T-helper 1 cell (primary cell): Measurements from ENCODE around the gene DDI2.
"Not testable (repeated sequence)": the region's sequence is repeated elsewhere in the genome, so short reads cannot be mapped to it uniquely, and the experiment has no call there.

ENCODE experiments used
- DNase-seq, 5 donors: peaks; one replicate each; pipeline ENCODE4 v3.0.0-alpha.2; 2012 to 2020

The DDI2 gene

GRCh38 chr1:15680561-15681348, 63.5 kb downstream of the DDI2 start:
- peak in 1 of 5 donors; percentile 42 for DNase-seq

GRCh38 chr1:15681349-15682292, 64.4 kb downstream of the DDI2 start:
- DNase-seq, result no peak

DNA sequence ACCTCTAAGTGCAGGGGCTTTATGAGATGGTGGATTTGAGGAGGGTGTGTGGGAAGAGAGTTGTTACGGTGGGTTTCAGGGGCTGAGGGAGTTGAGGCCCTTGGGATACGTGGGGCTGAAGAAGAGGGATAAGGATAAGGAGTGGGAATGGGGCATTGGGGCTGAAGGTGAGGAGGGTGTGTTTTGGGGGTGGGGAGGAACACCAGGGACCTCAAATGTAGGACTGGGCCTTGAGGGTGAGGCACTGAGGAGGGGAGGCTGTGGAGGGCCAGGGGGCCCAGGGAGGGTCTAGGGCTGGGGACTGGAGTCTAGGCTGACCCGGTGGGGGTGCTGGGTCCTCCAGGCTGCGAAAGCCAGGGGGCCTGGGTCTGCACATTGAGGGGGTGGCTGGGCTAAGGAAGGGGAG, 65.7 kb downstream of the DDI2 start:
- no peak for DNase-seq

DNA sequence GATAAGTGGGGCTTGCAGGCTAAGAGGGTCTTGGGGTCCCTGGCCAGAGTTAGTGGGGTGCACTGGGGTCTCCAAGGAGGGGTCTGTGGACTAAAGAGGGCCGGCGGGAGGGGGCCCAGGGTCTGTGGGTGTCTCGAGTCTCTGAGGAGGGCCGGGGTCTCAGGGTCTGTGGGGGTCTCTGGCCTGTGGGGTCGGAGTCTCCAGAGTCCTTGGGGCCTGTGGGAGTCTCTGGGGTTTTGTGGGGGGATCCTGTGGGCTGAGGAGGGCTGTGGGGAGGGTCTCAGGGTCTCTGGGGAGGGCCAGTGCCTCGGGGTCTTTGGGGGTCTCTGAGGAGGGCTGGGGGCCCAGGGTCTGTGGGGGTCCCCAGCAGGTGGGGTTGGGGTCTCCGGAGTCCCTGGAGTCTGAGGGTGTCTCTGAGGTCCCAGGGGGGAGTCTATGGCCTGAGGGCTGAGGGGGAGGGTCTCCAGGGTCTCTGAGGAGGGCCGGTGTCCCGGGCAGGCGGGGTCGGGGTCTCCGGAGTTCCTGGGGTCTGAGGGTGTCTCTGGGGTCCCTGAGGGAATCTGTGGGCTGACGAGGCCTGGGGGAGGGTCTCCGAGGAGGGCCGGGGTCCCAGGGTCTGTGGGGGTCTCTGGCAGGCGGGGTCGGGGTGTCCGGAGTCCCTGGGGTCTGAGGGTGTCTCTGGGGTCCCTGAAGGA, 66.2 kb downstream of the DDI2 start:
- no peak for DNase-seq

- peak in 3 of 5 donors; percentile 19 to 54 (median 50) for DNase-seq
Measured at GRCh38 chr1:15684042-15684461, 66.8 kb downstream of the DDI2 start, which contains the start of gene PLEKHM2. Gene PLEKHM2, plus strand, starts transcription at chr1:15684320. Its CDS starts 239 bp downstream, at chr1:15684559.

- peak in 4 of 5 donors; percentile 19 to 29 (median 24) for DNase-seq
Measured at GRCh38 chr1:15684468-15685291, 67.4 kb downstream of the DDI2 start.

- no peak for DNase-seq
Measured at GRCh38 chr1:15685820-15686219, 68.6 kb downstream of the DDI2 start.

GRCh38 chr1:15687446-15687845, 70.2 kb downstream of the DDI2 start:
- DNase-seq, result peak in 1 of 5 donors; percentile 40

- DNase-seq, result no peak
Measured at GRCh38 chr1:15690317-15690716, 73.1 kb downstream of the DDI2 start.

- DNase-seq, result no peak
Measured at GRCh38 chr1:15691434-15692032, 74.3 kb downstream of the DDI2 start.

- DNase-seq, result no peak
Measured at GRCh38 chr1:15692121-15692682, 74.9 kb downstream of the DDI2 start.

DNA sequence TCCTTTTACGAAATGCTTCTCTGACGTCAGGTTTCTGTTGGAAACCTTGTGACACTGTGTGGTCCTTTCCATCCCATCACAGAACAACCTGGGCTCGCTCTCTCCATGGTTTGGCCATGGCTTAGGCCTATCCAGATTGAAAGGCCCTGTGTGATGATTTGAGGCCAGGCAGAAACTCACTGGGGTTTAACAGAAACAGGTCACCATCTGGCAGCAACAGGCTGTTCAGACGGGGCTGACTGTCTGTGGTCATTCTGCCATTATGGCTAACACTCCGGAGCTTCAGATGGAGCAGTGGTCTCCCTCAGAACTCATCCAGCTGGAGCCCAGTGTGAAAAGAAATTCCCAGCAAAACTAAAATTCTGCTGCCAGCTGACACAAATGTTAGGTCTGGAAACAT, 76.1 kb downstream of the DDI2 start:
- no peak for DNase-seq

DNA sequence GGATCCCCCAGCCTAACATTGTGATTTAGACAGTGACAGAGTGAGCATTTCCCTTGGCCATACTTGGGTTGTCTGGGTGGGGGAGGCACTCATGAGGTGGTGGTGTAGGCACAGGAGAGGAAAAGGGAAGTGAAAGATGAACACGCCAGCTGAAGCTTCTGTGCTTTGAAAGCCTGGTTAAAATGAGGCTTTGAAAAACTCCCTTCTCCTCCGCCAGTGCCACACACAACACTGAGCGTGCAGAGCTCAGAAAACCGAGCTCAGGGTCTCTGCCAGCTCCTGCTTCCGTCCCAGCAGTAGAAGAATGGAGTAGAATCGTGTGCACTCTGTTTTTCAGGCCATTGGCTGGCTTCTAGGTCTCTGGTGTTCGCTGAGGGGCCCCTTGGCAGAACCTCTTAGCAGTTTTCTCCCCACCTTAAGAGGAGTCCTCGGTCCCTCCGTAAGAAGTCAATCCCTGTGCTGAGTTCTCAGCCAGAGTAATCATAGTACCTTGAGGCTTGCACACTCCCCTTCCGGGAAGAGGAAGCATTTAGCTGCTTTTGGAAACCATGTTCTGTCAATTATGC, 79.8 kb downstream of the DDI2 start:
- peak in 1 of 5 donors; percentile 66 for DNase-seq

DNA sequence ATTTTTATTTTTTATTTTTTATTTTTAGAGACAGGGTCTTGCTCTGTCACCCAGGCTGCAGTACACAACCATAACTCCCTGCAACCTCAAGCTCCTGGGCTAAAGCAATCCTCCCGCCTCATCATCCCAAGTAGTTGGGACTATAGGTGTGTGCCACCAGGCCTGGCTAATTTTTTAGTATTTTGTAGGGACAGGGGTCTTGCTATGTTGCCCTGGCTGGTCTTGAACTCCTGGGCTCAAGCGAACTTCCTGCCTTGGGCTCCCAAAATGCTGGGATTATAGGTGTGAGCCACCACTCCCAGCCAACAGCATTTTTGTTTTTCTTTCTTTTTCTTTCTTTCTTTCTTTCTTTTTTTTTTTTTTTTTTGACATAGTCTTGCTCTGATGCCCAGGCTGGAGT, 80.9 kb downstream of the DDI2 start:
- no peak for DNase-seq

DNA sequence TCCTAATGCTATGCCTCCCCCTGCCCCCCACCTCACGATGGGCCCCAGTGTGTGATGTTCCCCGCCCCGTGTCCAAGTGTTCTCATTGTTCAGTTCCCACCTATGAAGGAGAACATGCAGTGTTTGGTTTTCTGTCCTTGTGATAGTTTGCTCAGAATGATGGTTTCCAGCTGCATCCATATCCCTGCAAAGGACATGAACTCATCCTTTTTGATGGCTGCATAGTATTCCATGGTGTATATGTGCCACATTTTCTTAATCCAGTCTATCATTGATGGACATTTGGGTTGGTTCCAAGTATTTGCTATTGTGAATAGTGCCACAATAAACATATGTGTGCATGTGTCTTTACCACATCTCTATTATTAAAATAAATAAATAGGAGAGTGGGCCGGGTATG, 82.1 kb downstream of the DDI2 start:
- not testable (repeated sequence) for DNase-seq

DNA sequence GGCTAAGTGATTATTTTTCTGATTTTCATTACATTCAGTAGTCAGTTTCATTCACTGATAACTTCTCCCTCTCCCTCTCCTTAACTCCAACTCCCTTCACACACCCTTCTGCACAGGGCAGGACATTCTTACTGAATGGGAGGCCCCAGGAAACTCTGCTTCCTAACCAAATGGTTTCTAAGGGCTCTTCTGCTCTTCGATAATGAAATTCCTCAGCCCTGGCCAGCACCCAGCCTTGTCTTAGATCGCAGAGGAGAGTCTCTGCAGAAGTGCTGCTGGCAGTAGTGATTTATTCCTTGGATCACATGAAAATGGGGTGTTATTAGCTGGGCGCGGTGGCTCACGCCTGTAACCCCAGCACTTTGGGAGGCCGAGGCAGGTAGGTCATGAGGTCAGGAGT, 83.2 kb downstream of the DDI2 start:
- DNase-seq, result no peak

DNA sequence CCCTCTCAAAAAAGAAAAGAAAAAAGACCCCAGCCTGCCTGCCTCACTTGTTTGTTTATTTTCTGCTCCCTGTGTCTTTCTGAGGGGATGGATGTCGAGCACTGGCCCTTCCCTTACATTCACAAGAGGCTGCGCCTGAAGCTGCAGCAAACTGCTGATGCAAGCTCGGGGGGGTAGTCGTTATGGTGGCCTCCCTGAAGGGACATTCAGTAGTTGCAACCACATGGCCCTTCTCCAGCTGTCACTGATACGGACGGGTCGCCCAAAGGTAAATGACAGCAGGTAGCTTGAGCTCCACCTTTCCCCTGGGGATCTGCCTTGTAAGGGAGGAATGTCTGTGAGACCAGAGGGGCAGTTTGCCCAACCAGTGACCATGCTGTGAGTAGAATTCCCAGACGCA, 84.5 kb downstream of the DDI2 start:
- DNase-seq, result no peak

- DNase-seq, result no peak
Measured at GRCh38 chr1:15702722-15703550, 85.7 kb downstream of the DDI2 start.

GRCh38 chr1:15703562-15703961, 86.3 kb downstream of the DDI2 start:
- no peak for DNase-seq
